ENCODE results near the gene LRRC3C.

The LRRC3C gene

GRCh38 chr17:39973496-39973895 lies 46.0 kb downstream of the LRRC3C start:
- H3K9ac ChIP-seq (ENCODE audit: low read depth in 1 of 2, low read length in 2 of 2) = no peak overlapping the region
- no peak overlapping the region for H3K27ac ChIP-seq (ENCODE audit: low read depth, low read length)
- H3K9me3 ChIP-seq (ENCODE audit: control insufficient read depth in 1 of 2, low read length in 2 of 2) = no peaks in the 10 kb centered on the region
- H3K27me3 ChIP-seq (ENCODE audit: control insufficient read depth in 1 of 2, insufficient read depth in 2 of 2, low read length in 2 of 2) = no peaks in the 10 kb centered on the region
- no peaks in the 10 kb centered on the region for H3K36me3 ChIP-seq (ENCODE audit: control insufficient read depth in 1 of 2, insufficient read depth in 2 of 2, low read length in 2 of 2)
- no peak overlapping the region for H3K4me3 ChIP-seq (ENCODE audit: low read depth in 1 of 2, low read length in 2 of 2)
- H3K4me1 ChIP-seq (ENCODE audit: control insufficient read depth in 1 of 2, insufficient read depth in 2 of 2, low read length in 2 of 2) = peaks cover 13 to 17% of the 10 kb centered on the region in 2 donors

GRCh38 chr17:39974433-39974832 lies 46.9 kb downstream of the LRRC3C start:
- H3K4me1 ChIP-seq (ENCODE audit: control insufficient read depth in 1 of 2, insufficient read depth in 2 of 2, low read length in 2 of 2) = peaks cover 10 to 13% of the 10 kb centered on the region in 2 donors
- H3K36me3 ChIP-seq (ENCODE audit: control insufficient read depth in 1 of 2, insufficient read depth in 2 of 2, low read length in 2 of 2) = no peaks in the 10 kb centered on the region
- no peak overlapping the region for H3K4me3 ChIP-seq (ENCODE audit: low read depth in 1 of 2, low read length in 2 of 2)
- H3K9ac ChIP-seq (ENCODE audit: low read depth in 1 of 2, low read length in 2 of 2) = no peak overlapping the region
- H3K27me3 ChIP-seq (ENCODE audit: control insufficient read depth in 1 of 2, insufficient read depth in 2 of 2, low read length in 2 of 2) = no peaks in the 10 kb centered on the region
- H3K27ac ChIP-seq (ENCODE audit: low read depth, low read length) = no peak overlapping the region
- no peaks in the 10 kb centered on the region for H3K9me3 ChIP-seq (ENCODE audit: control insufficient read depth in 1 of 2, low read length in 2 of 2)

- no peak overlapping the region for H3K27ac ChIP-seq (ENCODE audit: low read depth, low read length)
- no peaks in the 10 kb centered on the region for H3K9me3 ChIP-seq (ENCODE audit: control insufficient read depth in 1 of 2, low read length in 2 of 2)
- H3K36me3 ChIP-seq (ENCODE audit: control insufficient read depth in 1 of 2, insufficient read depth in 2 of 2, low read length in 2 of 2) = no peaks in the 10 kb centered on the region
- no peaks in the 10 kb centered on the region for H3K27me3 ChIP-seq (ENCODE audit: control insufficient read depth in 1 of 2, insufficient read depth in 2 of 2, low read length in 2 of 2)
- H3K4me1 ChIP-seq (ENCODE audit: control insufficient read depth in 1 of 2, insufficient read depth in 2 of 2, low read length in 2 of 2) = peaks cover 2 to 6% of the 10 kb centered on the region in 2 donors
- no peak overlapping the region for H3K4me3 ChIP-seq (ENCODE audit: low read depth in 1 of 2, low read length in 2 of 2)
- H3K9ac ChIP-seq (ENCODE audit: low read depth in 1 of 2, low read length in 2 of 2) = no peak overlapping the region
Measured at GRCh38 chr17:39975801-39976200, 48.3 kb downstream of the LRRC3C start.

GRCh38 chr17:39979016-39979670 lies 51.6 kb downstream of the LRRC3C start:
- H3K27ac ChIP-seq (ENCODE audit: low read depth, low read length) = no peak overlapping the region
- H3K9me3 ChIP-seq (ENCODE audit: control insufficient read depth in 1 of 2, low read length in 2 of 2) = no peaks in the 10 kb centered on the region
- no peak overlapping the region for H3K4me3 ChIP-seq (ENCODE audit: low read depth in 1 of 2, low read length in 2 of 2)
- H3K36me3 ChIP-seq (ENCODE audit: control insufficient read depth in 1 of 2, insufficient read depth in 2 of 2, low read length in 2 of 2) = peaks cover 0 to 4% of the 10 kb centered on the region in 2 donors
- peak overlapping the region in 1 of 2 donors; percentile 85 for H3K9ac ChIP-seq (ENCODE audit: low read depth in 1 of 2, low read length in 2 of 2)
- H3K27me3 ChIP-seq (ENCODE audit: control insufficient read depth in 1 of 2, insufficient read depth in 2 of 2, low read length in 2 of 2) = no peaks in the 10 kb centered on the region
- peaks cover 16 to 25% of the 10 kb centered on the region in 2 donors for H3K4me1 ChIP-seq (ENCODE audit: control insufficient read depth in 1 of 2, insufficient read depth in 2 of 2, low read length in 2 of 2)

GRCh38 chr17:39979893-39980350 lies 52.4 kb downstream of the LRRC3C start:
- Histone ChIP-seq H3K9me3 (ENCODE audit: control insufficient read depth in 1 of 2, low read length in 2 of 2) (no peaks in the 10 kb centered on the region), H3K27me3 (ENCODE audit: control insufficient read depth in 1 of 2, insufficient read depth in 2 of 2, low read length in 2 of 2) (no peaks in the 10 kb centered on the region), H3K36me3 (ENCODE audit: control insufficient read depth in 1 of 2, insufficient read depth in 2 of 2, low read length in 2 of 2) (peaks cover 0 to 12% of the 10 kb centered on the region in 2 donors), H3K4me3 (ENCODE audit: low read depth in 1 of 2, low read length in 2 of 2) (peak overlapping the region; percentile 92 to 98), H3K4me1 (ENCODE audit: control insufficient read depth in 1 of 2, insufficient read depth in 2 of 2, low read length in 2 of 2) (peaks cover 16 to 25% of the 10 kb centered on the region in 2 donors), H3K27ac (ENCODE audit: low read depth, low read length) (peak overlapping the region; percentile 69), H3K9ac (ENCODE audit: low read depth in 1 of 2, low read length in 2 of 2) (peak overlapping the region; percentile 80 to 85)

GRCh38 chr17:39980351-39981206 lies 53.0 kb downstream of the LRRC3C start, which contains the start of gene PSMD3:
Gene PSMD3 (plus strand): TSS chr17:39980807. CDS start chr17:39980971, 164 bp downstream.
- H3K4me3 ChIP-seq (ENCODE audit: low read depth in 1 of 2, low read length in 2 of 2) = peak within 1 kb of the TSS; percentile 92 to 98
- H3K4me1 ChIP-seq (ENCODE audit: control insufficient read depth in 1 of 2, insufficient read depth in 2 of 2, low read length in 2 of 2) = peaks cover 16 to 25% of the 10 kb centered on the region in 2 donors
- H3K9me3 ChIP-seq (ENCODE audit: control insufficient read depth in 1 of 2, low read length in 2 of 2) = no peaks in the 10 kb centered on the region
- H3K27me3 ChIP-seq (ENCODE audit: control insufficient read depth in 1 of 2, insufficient read depth in 2 of 2, low read length in 2 of 2) = no peaks in the 10 kb centered on the region
- peak within 1 kb of the TSS; percentile 88 to 96 for H3K9ac ChIP-seq (ENCODE audit: low read depth in 1 of 2, low read length in 2 of 2)
- peaks cover 6 to 18% of the 10 kb centered on the region in 2 donors for H3K36me3 ChIP-seq (ENCODE audit: control insufficient read depth in 1 of 2, insufficient read depth in 2 of 2, low read length in 2 of 2)
- peak within 1 kb of the TSS; percentile 81 for H3K27ac ChIP-seq (ENCODE audit: low read depth, low read length)

- no peaks in the 10 kb centered on the region for H3K9me3 ChIP-seq (ENCODE audit: control insufficient read depth in 1 of 2, low read length in 2 of 2)
- H3K27ac ChIP-seq (ENCODE audit: low read depth, low read length) = peak overlapping the region; percentile 81
- H3K36me3 ChIP-seq (ENCODE audit: control insufficient read depth in 1 of 2, insufficient read depth in 2 of 2, low read length in 2 of 2) = peaks cover 11 to 25% of the 10 kb centered on the region in 2 donors
- peak overlapping the region; percentile 92 to 98 for H3K4me3 ChIP-seq (ENCODE audit: low read depth in 1 of 2, low read length in 2 of 2)
- peak overlapping the region; percentile 88 to 96 for H3K9ac ChIP-seq (ENCODE audit: low read depth in 1 of 2, low read length in 2 of 2)
- no peaks in the 10 kb centered on the region for H3K27me3 ChIP-seq (ENCODE audit: control insufficient read depth in 1 of 2, insufficient read depth in 2 of 2, low read length in 2 of 2)
- peaks cover 16 to 25% of the 10 kb centered on the region in 2 donors for H3K4me1 ChIP-seq (ENCODE audit: control insufficient read depth in 1 of 2, insufficient read depth in 2 of 2, low read length in 2 of 2)
Measured at GRCh38 chr17:39981207-39981741, 53.7 kb downstream of the LRRC3C start.

GRCh38 chr17:39981766-39982375 lies 54.3 kb downstream of the LRRC3C start:
- no peak overlapping the region for H3K27ac ChIP-seq (ENCODE audit: low read depth, low read length)
- peak overlapping the region; percentile 92 to 98 for H3K4me3 ChIP-seq (ENCODE audit: low read depth in 1 of 2, low read length in 2 of 2)
- H3K36me3 ChIP-seq (ENCODE audit: control insufficient read depth in 1 of 2, insufficient read depth in 2 of 2, low read length in 2 of 2) = peaks cover 17 to 31% of the 10 kb centered on the region in 2 donors
- no peaks in the 10 kb centered on the region for H3K27me3 ChIP-seq (ENCODE audit: control insufficient read depth in 1 of 2, insufficient read depth in 2 of 2, low read length in 2 of 2)
- no peaks in the 10 kb centered on the region for H3K9me3 ChIP-seq (ENCODE audit: control insufficient read depth in 1 of 2, low read length in 2 of 2)
- H3K4me1 ChIP-seq (ENCODE audit: control insufficient read depth in 1 of 2, insufficient read depth in 2 of 2, low read length in 2 of 2) = peaks cover 16 to 25% of the 10 kb centered on the region in 2 donors
- peak overlapping the region; percentile 88 to 96 for H3K9ac ChIP-seq (ENCODE audit: low read depth in 1 of 2, low read length in 2 of 2)

- H3K36me3 ChIP-seq (ENCODE audit: control insufficient read depth in 1 of 2, insufficient read depth in 2 of 2, low read length in 2 of 2) = peaks cover 64 to 94% of the 10 kb centered on the region in 2 donors
Measured at GRCh38 chr17:39988206-39988810, 60.8 kb downstream of the LRRC3C start.

More at GRCh38 chr17:39988206-39988810, 60.8 kb downstream of the LRRC3C start:
- Histone ChIP-seq H3K27me3 (ENCODE audit: control insufficient read depth in 1 of 2, insufficient read depth in 2 of 2, low read length in 2 of 2) (no peaks in the 10 kb centered on the region), H3K4me1 (ENCODE audit: control insufficient read depth in 1 of 2, insufficient read depth in 2 of 2, low read length in 2 of 2) (no peaks in the 10 kb centered on the region), H3K9ac (ENCODE audit: low read depth in 1 of 2, low read length in 2 of 2) (no peak overlapping the region), H3K4me3 (ENCODE audit: low read depth in 1 of 2, low read length in 2 of 2) (no peak overlapping the region), H3K9me3 (ENCODE audit: control insufficient read depth in 1 of 2, low read length in 2 of 2) (no peaks in the 10 kb centered on the region), H3K27ac (ENCODE audit: low read depth, low read length) (no peak overlapping the region)
